ENCODE measurements around the gene CENPP.

The CENPP gene

DNA sequence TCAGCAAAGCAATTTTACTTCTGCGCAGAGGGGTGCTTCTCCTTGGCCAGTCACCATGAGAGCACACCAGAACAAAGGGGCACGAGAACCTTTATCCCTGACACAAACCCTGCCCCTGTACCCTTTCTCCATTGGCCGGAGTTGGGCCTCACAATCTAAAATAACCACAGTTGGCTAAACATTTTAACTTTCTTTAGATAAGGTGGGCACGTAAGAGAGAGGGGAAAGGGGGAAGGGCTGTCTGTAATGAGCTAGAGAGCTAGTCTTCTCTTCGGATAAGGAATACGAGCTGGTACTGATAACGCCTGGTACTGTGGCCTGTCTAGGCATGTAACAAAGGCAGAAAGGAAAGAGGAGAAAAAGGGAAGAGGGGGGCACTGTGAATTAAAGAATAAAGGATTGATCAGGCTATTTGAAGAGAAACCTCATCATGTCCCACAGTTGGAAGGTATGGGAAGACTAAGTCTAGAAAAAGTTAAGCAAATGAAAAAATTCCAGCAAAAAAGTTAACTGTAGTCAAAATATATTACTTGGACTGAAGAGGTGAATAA, 30.4 kb upstream of the CENPP start:
- no peak overlapping the region for H3K27ac ChIP-seq
- no peak for DNase-seq (ENCODE audit: low spot score)
- ChIA-PET POLR2A (ENCODE audit: low non-redundant PET) (no interaction called here), CTCF (interaction anchor here (0.7 to 1.1 kb wide), 2 partner anchors 154 to 156 kb away, joined by 4 to 7 read pairs; no protein-coding TSS in a partner anchor)
- no peak for TF ChIP-seq CTCF (conservative IDR thresholded peaks at IDR 0.05; ENCODE audit: low read depth)

DNA sequence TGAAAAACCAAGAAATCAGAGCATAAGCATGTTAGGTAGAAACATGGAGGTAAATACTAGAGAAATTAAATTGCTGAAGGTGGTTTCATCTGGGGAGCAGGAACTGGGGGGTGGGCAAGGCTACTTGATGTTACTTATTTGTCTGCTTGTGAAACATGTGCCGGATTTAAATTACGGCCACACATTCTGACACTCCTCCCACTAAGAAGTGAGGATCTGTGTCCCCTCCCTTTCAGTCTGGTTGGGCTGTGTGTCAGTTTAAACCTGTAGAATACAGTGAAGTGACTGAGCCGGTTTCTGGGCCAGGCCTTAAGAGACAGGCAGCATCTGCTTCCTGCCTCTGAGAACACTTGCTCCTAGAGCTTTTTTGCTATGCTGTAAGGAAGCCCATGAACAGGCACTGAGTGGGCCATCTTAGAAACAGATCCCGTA, 29.9 kb upstream of the CENPP start:
- peak; percentile 60 for DNase-seq (ENCODE audit: low spot score)
- ChIA-PET CTCF (no interaction called here), POLR2A (ENCODE audit: low non-redundant PET) (no interaction called here)
- no peak for TF ChIP-seq CTCF (conservative IDR thresholded peaks at IDR 0.05; ENCODE audit: low read depth)
- peak overlapping the region; percentile 53 for H3K27ac ChIP-seq

GRCh38 chr9:92297611-92298010, 28.1 kb upstream of the CENPP start:
- no peak for TF ChIP-seq CTCF (conservative IDR thresholded peaks at IDR 0.05; ENCODE audit: low read depth)
- CTCF ChIA-PET, result interaction anchor here (0.6 to 0.7 kb wide), 2 partner anchors 357 to 417 kb away, joined by 3 to 5 read pairs; no protein-coding TSS in a partner anchor
- no peak for DNase-seq (ENCODE audit: low spot score)
- POLR2A ChIA-PET (ENCODE audit: low non-redundant PET), result no interaction called here
- no peak overlapping the region for H3K27ac ChIP-seq

DNA sequence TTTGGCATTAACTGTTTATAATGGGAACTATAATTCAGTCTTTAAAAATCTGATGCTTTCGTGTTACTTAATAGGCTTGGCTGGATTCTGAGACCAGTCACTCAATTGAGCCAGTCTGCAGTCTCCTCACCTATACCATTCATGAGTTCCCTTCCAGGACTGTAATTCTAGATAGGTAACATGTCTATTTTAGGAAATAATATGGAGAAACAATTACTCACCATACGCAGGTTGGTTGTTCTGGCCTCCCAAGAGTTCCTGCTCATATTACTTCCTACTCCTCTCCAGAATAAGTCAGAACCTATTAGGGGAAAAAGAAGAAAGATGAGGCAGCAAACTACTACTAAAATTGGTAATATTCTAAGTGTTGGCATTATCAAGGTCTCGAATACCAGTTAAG, 27.7 kb upstream of the CENPP start:
- no peak overlapping the region for H3K27ac ChIP-seq
- no peak for TF ChIP-seq CTCF (conservative IDR thresholded peaks at IDR 0.05; ENCODE audit: low read depth)
- DNase-seq (ENCODE audit: low spot score), result no peak
- CTCF ChIA-PET, result interaction anchor here (0.6 to 1.2 kb wide), 2 partner anchors 11 to 31 kb away, joined by 3 read pairs; no protein-coding TSS in a partner anchor
- POLR2A ChIA-PET (ENCODE audit: low non-redundant PET), result interaction anchor here (0.6 kb wide), 1 partner anchor 46 kb away, joined by 4 read pairs; no protein-coding TSS in a partner anchor

- no peak for DNase-seq (ENCODE audit: low spot score)
- ChIA-PET POLR2A (ENCODE audit: low non-redundant PET) (no interaction called here), CTCF (interaction anchor here (1.2 kb wide), 1 partner anchor 10 kb away, joined by 3 read pairs; no protein-coding TSS in a partner anchor)
- TF ChIP-seq CTCF (conservative IDR thresholded peaks at IDR 0.05; ENCODE audit: low read depth), result no peak
- no peak overlapping the region for H3K27ac ChIP-seq
These were observed 26.6 kb upstream of the CENPP start for GRCh38 chr9:92299116-92299515.

DNA sequence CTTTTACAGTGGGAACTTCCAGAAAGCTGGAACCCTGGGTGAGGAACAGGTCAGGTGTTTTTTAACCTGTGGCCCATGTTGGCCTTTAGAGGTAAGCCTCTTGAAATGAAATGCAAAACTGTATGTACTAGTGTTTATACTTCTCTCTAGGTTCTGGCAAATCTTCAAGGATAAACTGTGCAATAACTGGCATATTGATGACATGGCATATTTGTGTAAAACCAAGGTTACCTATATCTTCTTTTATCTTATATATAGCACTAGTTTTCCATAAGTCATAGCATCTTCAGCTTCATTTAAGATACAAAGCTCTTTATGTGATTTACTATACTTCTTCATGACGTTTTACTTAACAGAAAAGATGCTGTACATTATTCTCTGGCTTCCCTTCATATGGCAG, 24.8 kb upstream of the CENPP start:
- no peak for TF ChIP-seq CTCF (conservative IDR thresholded peaks at IDR 0.05; ENCODE audit: low read depth)
- CTCF ChIA-PET, result interaction anchor here (0.6 kb wide), 1 partner anchor 285 kb away, joined by 4 read pairs; no protein-coding TSS in a partner anchor
- no peak for DNase-seq (ENCODE audit: low spot score)

More for the DNA sequence above, 24.8 kb upstream of the CENPP start:
- no peak overlapping the region for H3K27ac ChIP-seq
- POLR2A ChIA-PET (ENCODE audit: low non-redundant PET), result no interaction called here
